Measurements from ENCODE around the gene SMAD2.
"Not testable (repeated sequence)": the region's sequence is repeated elsewhere in the genome, so short reads cannot be mapped to it uniquely, and the experiment has no call there.

The SMAD2 gene

GRCh38 chr18:47788621-47789020 is 141.8 kb downstream of the SMAD2 start:
- no peak for DNase-seq

- DNase-seq: no peak
Observed at GRCh38 chr18:47781561-47781960, 148.9 kb downstream of the SMAD2 start.

- no peak for DNase-seq
Observed at GRCh38 chr18:47780011-47780725, 150.3 kb downstream of the SMAD2 start.

- DNase-seq: no peak
Observed at GRCh38 chr18:47779381-47779780, 151.1 kb downstream of the SMAD2 start.

- DNase-seq: no peak
Observed at GRCh38 chr18:47777626-47778025, 152.8 kb downstream of the SMAD2 start.

- no peak for DNase-seq
Observed at GRCh38 chr18:47775961-47776360, 154.5 kb downstream of the SMAD2 start.

- no peak for DNase-seq
Observed at GRCh38 chr18:47773931-47774330, 156.5 kb downstream of the SMAD2 start.

- peak; percentile 3 for DNase-seq
Observed at GRCh38 chr18:47772374-47773248, 157.8 kb downstream of the SMAD2 start.

GRCh38 chr18:47771922-47772321 is 158.5 kb downstream of the SMAD2 start:
- DNase-seq: no peak

GRCh38 chr18:47767699-47768098 is 162.8 kb downstream of the SMAD2 start:
- no peak for DNase-seq

GRCh38 chr18:47767198-47767597 is 163.3 kb downstream of the SMAD2 start:
- DNase-seq: not testable (repeated sequence)
